Testis (tissue), 2 donors: ENCODE results near the gene TCAF2.
"Not testable (repeated sequence)": the region's sequence is repeated elsewhere in the genome, so short reads cannot be mapped to it uniquely, and the experiment has no call there.

ENCODE experiments used
- POLR2A ChIP-seq: fragments of 450-650 bp; IDR thresholded peaks from one replicate; pipeline ENCODE4 v1.6.1; 2017; ENCODE audit warnings: antibody characterized with exemption, mild to moderate bottlenecking, moderate library complexity
- TF ChIP-seq, protein P1 (sequence below), 3 experiments: fragments of 450-650 bp in 2 of 3; fragments of 200-600 bp in 1 of 3; sonication (generic) in 1 of 3; IDR thresholded peaks; one replicate each; pipeline ENCODE4 v1.5.1; 2016 to 2019; ENCODE audit warnings: antibody characterized with exemption in 3 of 3, mild to moderate bottlenecking in 2 of 3, moderate library complexity in 1 of 3

DNA sequence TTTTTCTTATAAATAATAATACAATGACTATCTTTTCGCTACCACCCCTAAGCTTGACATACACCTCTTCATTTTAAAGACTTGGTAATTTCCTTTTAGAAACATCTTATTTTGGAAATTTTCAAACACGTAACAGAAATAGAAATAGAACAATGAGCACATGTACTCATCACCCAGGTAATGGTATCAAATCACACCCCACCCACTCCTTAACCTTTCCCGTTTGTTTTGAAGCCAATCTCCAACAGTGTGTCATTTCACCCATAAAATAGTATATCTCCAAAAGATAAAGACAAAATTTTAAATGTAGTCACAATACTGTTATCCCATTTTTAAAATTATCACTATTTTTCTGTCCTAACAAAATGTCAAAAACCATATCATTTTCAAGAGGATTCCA is 32.6 kb upstream of the TCAF2 start:
- TF ChIP-seq, protein P1, sequence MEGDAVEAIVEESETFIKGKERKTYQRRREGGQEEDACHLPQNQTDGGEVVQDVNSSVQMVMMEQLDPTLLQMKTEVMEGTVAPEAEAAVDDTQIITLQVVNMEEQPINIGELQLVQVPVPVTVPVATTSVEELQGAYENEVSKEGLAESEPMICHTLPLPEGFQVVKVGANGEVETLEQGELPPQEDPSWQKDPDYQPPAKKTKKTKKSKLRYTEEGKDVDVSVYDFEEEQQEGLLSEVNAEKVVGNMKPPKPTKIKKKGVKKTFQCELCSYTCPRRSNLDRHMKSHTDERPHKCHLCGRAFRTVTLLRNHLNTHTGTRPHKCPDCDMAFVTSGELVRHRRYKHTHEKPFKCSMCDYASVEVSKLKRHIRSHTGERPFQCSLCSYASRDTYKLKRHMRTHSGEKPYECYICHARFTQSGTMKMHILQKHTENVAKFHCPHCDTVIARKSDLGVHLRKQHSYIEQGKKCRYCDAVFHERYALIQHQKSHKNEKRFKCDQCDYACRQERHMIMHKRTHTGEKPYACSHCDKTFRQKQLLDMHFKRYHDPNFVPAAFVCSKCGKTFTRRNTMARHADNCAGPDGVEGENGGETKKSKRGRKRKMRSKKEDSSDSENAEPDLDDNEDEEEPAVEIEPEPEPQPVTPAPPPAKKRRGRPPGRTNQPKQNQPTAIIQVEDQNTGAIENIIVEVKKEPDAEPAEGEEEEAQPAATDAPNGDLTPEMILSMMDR (IDR thresholded peaks at IDR 0.05) = not testable (repeated sequence)
- TF ChIP-seq POLR2A = not testable (repeated sequence)
